Activated CD4-positive, alpha-beta T cell treated with anti-CD3 and anti-CD28 coated beads, Interleukin-2, amount 50 U/mL, for 1 hour (primary cell): ENCODE data around the gene TAF1C.

ENCODE experiments used
- DNase-seq: peaks from one replicate; pipeline ENCODE4 v3.0.0-alpha.2; 2020

Gene TAF1C

DNA sequence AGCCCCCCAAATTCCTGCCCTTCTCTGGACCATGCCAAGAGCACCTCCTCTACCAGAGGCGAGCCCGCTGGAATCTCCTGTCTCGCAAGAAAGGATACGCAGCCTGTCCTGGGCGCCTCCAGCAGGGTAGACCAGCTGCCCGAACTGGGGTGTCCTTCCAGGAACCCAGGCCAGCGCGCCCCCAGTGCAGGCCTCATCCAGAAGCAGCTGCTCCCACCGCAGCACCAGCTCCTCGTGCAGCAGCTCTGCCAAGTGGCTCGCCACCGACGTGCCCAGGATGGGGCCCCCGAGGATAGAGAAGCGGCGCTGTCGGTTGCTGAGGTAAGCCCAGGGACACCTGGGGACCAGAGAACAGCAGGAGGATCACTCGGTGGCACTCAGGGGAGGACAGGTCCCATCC is 4.8 kb downstream of the TAF1C start:
- no peak for DNase-seq

DNA sequence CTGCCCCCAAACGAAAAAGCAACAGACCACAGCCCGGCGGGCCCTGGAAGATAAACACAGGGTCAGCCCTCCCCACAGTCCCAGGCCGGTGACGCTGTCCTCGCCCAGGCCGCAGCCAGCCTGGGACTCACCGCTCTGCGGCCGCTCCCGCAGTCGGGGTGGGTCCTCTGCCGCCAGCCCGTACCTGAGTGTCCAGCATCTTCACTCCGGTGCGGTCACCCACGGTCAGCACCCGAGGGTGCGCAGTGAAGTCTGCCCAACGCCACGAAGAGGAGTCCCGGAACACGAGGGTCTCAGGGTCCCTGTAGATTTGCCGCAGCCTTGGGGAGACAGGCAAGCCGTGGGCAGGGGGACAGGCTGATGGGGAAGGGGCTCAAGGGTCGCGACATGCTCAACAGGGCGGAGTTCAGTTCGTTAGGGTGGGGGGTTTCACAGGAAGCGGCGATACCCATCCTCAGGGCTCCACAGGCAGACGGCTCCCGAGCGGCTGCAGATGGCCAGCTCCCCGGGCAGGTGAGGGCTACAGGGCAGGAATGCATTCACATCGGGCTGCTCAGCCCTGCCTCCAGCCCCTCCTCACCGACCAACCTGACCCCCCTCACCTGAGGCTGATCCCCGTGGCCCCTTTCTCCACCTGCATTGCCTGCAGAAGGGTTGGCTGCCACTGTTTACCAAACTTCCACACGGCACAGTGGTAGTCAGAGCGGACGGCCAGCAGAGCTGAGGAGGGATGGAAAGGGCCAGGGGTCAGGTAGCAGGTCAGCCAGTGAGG is 5.5 kb downstream of the TAF1C start:
- no peak for DNase-seq

DNA sequence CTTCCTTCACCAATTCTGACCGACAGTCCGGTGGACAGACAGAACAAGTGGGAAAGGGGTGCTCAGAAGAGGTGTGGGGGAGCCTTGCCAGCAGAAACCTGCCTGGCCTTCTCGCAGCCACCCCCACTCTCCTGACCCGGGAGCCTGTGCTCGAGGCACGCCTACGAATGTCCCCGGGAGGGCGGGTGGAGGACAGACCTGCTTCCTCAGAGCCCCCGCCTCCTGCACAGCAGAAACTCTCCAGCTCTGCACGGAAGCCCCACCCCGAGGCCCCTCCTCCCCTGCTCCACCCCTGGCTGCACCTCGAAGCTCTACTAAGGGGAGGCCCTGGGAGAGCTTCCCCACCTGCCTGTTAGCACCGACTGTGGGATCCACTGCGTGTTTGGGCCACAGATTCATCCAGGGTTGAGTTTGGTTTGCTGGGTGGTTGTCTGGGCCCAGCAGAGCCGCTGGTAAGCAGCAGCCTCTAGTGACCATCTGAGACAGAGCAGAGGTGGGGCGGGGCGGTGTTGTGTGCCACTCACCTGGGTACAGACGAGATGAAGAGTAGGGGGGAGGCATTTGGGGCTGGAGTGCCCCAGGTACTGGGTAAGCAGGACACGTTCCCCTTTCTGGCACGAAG is 6.2 kb downstream of the TAF1C start:
- DNase-seq = no peak

GRCh38 chr16:84179612-84180320 is 7.1 kb downstream of the TAF1C start:
- DNase-seq = no peak

- no peak for DNase-seq
These were observed 7.8 kb downstream of the TAF1C start for GRCh38 chr16:84178892-84179611.

GRCh38 chr16:84178146-84178765 is 8.6 kb downstream of the TAF1C start:
- no peak for DNase-seq

DNA sequence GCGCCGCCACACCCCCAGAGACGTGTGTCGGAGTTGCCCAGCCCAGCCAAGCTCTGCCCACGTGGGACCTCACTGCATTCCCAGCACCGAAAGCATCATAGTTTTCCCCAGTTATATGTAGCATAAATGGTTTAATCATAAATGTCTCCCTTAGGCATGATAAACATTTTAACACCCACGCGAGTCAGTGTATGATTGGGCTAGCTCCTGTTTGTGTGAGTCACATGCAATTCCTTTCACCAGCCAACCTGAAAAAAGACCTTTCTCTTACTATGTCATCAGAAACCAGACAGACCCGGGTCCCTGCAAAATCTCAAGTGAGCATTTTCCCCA is 9.2 kb downstream of the TAF1C start:
- DNase-seq = no peak

- no peak for DNase-seq
These were observed 10.4 kb downstream of the TAF1C start for GRCh38 chr16:84176192-84177053.

- DNase-seq = peak; percentile 45
These were observed 11.3 kb downstream of the TAF1C start for GRCh38 chr16:84175350-84176081.

GRCh38 chr16:84174396-84174795 is 12.5 kb downstream of the TAF1C start:
- no peak for DNase-seq

GRCh38 chr16:84169765-84170310 is 17.0 kb downstream of the TAF1C start:
- no peak for DNase-seq

DNA sequence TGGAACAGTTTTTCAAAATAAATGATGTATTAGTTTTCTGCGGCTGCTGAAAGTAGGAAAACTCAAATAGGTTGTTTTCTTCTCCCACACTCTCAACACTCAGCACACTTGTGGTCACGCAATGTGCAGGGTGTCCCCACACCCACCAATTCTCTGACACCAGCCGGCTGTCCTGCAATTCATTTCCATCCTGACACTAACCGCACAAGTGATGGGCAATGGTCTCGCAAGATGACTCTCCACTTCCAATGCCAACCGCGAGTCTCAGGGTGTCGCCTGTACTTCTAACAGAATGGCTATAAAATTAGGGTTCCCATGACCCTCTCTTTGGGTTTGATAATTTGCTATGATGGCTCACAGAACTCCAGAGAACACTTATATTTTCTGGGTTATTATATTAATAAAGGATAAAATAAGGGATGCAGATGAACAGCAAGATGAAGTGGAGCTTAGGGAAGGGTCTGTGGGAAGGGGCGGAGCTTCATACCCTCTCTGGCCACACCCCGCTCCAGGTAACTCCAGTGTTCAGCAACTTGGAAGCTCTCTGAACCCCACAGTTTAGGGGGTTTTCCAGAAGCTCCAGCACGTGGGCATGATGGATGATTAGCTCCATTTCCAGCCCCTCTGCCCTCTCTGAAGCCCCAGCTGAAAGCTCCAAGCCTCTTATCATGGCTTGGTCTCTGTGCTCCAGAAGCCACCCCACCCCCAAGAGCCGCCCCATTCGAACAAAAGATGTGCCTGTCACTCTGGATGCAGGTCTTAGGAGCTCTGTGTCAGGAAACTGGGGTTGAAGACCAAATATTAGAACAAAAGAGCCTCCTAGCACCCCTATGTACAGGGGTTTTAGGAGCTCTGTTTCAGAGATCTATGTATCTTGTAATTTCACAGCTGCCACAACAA is 19.8 kb downstream of the TAF1C start:
- DNase-seq = no peak

GRCh38 chr16:84165746-84166145 is 21.1 kb downstream of the TAF1C start:
- DNase-seq = no peak

- no peak for DNase-seq
These were observed 25.1 kb downstream of the TAF1C start for GRCh38 chr16:84161801-84162200.

GRCh38 chr16:84161037-84161436 is 25.8 kb downstream of the TAF1C start:
- DNase-seq = no peak

DNA sequence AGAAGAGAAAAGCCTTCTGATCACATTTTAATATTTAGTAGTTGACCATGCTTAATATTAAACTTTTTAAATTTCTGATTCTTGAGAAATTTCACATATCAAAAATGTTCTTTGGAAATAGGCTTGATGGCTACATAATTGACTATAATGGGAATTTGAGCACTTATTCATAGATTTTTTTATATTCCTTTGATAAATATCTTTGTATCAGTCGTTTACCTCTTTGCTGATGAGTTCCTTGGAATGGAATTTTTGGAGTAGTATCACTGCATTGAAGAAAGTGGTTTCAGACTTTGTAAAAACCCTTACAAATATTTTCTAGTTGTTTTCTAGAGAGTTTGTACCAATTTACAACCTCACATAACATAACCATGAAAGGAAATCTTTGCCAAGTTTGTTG is 27.1 kb downstream of the TAF1C start:
- DNase-seq = no peak

DNA sequence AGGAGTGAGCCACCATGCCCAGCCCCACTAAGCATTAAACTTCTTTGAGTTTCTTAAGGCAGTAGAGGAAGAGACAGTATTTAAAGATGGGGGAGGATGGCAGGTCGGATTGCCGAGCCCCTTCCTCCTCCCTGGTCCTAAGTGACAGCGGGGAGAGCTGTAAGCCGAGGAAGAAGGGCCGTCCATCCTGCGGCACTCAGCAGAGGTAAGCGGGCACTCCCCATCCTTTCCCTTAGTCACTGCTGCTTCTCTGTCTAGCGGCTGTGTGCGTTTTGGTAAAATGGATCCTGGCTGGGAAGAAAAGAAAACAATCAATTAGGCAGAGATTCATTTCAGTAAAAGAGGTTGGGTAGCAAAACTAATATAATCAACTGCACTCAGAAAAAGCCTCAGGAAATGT is 27.9 kb downstream of the TAF1C start:
- no peak for DNase-seq

- DNase-seq = no peak
These were observed 30.5 kb downstream of the TAF1C start for GRCh38 chr16:84156342-84156784.

- DNase-seq = no peak
These were observed 31.1 kb downstream of the TAF1C start for GRCh38 chr16:84155771-84156170.

DNA sequence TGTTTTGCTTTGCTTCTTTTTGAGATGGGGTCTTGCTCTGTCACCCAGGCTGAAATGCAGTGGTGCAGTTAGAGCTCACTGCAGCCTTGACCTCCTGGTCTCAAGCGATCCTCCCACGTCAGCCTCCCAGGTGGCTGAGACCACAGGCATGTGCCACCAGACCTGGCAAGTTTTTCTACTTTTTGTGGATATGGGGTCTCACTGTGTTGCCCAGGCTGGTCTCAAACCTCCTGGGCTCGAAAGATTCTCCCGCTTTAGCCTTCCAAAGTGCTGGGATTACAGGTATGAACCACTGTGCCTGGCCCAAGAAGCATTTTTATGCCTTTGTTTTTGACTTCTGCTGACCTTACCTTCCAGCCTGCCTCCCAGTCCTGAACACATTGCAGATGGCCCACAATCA is 31.6 kb downstream of the TAF1C start:
- DNase-seq = no peak
